ENCODE data around the gene STIP1. TPM values are rescaled to one million over a fixed set of nuclear protein-coding genes. Genes with fewer than 3 reads are reported as not detected.

STIP1 gene
- polyA plus RNA-seq, 1 donor from 2014 or later = 161 TPM

- no peaks in the 10 kb centered on the region for H3K79me2 ChIP-seq (replicated peaks; ENCODE audit: insufficient read depth, low read length)
- H3K4me3 ChIP-seq (ENCODE audit: low read length) = peak overlapping the region; percentile 84
- no peaks in the 10 kb centered on the region for H4K20me1 ChIP-seq (ENCODE audit: insufficient read depth)
- H3K4me2 ChIP-seq (ENCODE audit: low read length) = no peak overlapping the region
- TF ChIP-seq TAF1 (IDR thresholded peaks at IDR 0.05; ENCODE audit: low read depth) (no peak), CTCF (IDR thresholded peaks at IDR 0.05; ENCODE audit: poor library complexity, severe bottlenecking) (no peak), EZH2 (IDR thresholded peaks at IDR 0.05; ENCODE audit: borderline replicate concordance, insufficient read depth, low read length, poor library complexity, severe bottlenecking) (no peak), POLR2AphosphoS5 (IDR thresholded peaks at IDR 0.05) (no peak), SMC3 (conservative IDR thresholded peaks at IDR 0.05; ENCODE audit: poor library complexity) (no peak)
- H3K36me3 ChIP-seq (ENCODE audit: insufficient read depth, low read length) = no peaks in the 10 kb centered on the region
- H3K9me2 ChIP-seq (ENCODE audit: insufficient read depth, low read length) = no peaks in the 10 kb centered on the region
- no peak overlapping the region for H2AFZ ChIP-seq (ENCODE audit: low read depth, low read length)
- H3K27me3 ChIP-seq (ENCODE audit: insufficient read depth, low read depth, low read length) = no peaks in the 10 kb centered on the region
- H3K27ac ChIP-seq (ENCODE audit: low read length) = no peak overlapping the region
- no peaks in the 10 kb centered on the region for H3K9me3 ChIP-seq (ENCODE audit: low read length)
- no peak overlapping the region for H3K9ac ChIP-seq (ENCODE audit: low read length)
- no peaks in the 10 kb centered on the region for H3F3A ChIP-seq (ENCODE audit: insufficient read depth, low read length, poor library complexity, severe bottlenecking)
These were observed 21.3 kb upstream of the STIP1 start for GRCh38 chr11:64164392-64165312.

GRCh38 chr11:64165481-64165841, 20.5 kb upstream of the STIP1 start:
- H3K27ac ChIP-seq (ENCODE audit: low read length) = no peak overlapping the region

More at GRCh38 chr11:64165481-64165841, 20.5 kb upstream of the STIP1 start:
- Histone ChIP-seq H3K79me2 (replicated peaks; ENCODE audit: insufficient read depth, low read length) (no peaks in the 10 kb centered on the region), H2AFZ (ENCODE audit: low read depth, low read length) (no peak overlapping the region), H3K27me3 (ENCODE audit: insufficient read depth, low read depth, low read length) (no peaks in the 10 kb centered on the region), H3K9ac (ENCODE audit: low read length) (peak overlapping the region; percentile 56), H3K4me3 (ENCODE audit: low read length) (peak overlapping the region; percentile 84), H3F3A (ENCODE audit: insufficient read depth, low read length, poor library complexity, severe bottlenecking) (no peaks in the 10 kb centered on the region), H3K9me2 (ENCODE audit: insufficient read depth, low read length) (no peaks in the 10 kb centered on the region), H3K36me3 (ENCODE audit: insufficient read depth, low read length) (no peaks in the 10 kb centered on the region), H4K20me1 (ENCODE audit: insufficient read depth) (no peaks in the 10 kb centered on the region), H3K4me2 (ENCODE audit: low read length) (no peak overlapping the region), H3K9me3 (ENCODE audit: low read length) (no peaks in the 10 kb centered on the region)
- TF ChIP-seq RAD21 (conservative IDR thresholded peaks at IDR 0.05) (no peak), SMC3 (conservative IDR thresholded peaks at IDR 0.05; ENCODE audit: poor library complexity) (no peak), EP300 (conservative IDR thresholded peaks at IDR 0.05; ENCODE audit: poor library complexity, severe bottlenecking) (no peak), POLR2AphosphoS5 (IDR thresholded peaks at IDR 0.05) (no peak), EZH2 (IDR thresholded peaks at IDR 0.05; ENCODE audit: borderline replicate concordance, insufficient read depth, low read length, poor library complexity, severe bottlenecking) (no peak), REST (IDR thresholded peaks at IDR 0.05; ENCODE audit: borderline replicate concordance) (no peak), TAF1 (IDR thresholded peaks at IDR 0.05; ENCODE audit: low read depth) (no peak)
